ENCODE results near the gene TRIM8. TPM values are rescaled to one million over a fixed set of nuclear protein-coding genes. Genes with fewer than 3 reads are reported as not detected.
A peak's percentile ranks its signal among the peaks of the same experiment; 100 is the strongest.

The TRIM8 gene
- total and polyA plus RNA-seq, 2 of the 4 experiments (the other 2 are of a cell fraction) = 25.5 to 126 TPM

- ATAC-seq (ENCODE audit: low read depth) = no peak
- H3K4me3 ChIP-seq (ENCODE audit: insufficient read depth, low read depth, low read length) = no peak overlapping the region
- WGBS, 2 experiments (ENCODE audit: extremely low coverage in 2 of 2, insufficient read length in 1 of 2) = 67% methylated on average over 1 of the region's 4 CpGs; no CpG with 5 or more reads in 1 of the 2 experiments
- H2BK20ac ChIP-seq (ENCODE audit: low read depth, low read length) = no peak overlapping the region
- H2AK5ac ChIP-seq (ENCODE audit: low read depth, low read length) = 0 out of 2 replicates have a peak overlapping the region, but pooled peaks have one; percentile 30
- no peak overlapping the region for H2BK120ac ChIP-seq (ENCODE audit: low read depth, low read length)
- peak overlapping the region; percentile 73 for H3K4ac ChIP-seq (ENCODE audit: low read depth, low read length)
- H3K4me1 ChIP-seq (ENCODE audit: control insufficient read depth, insufficient read depth, low read length) = peaks cover 24% of the 10 kb centered on the region
- no peak overlapping the region; the same call in 1 of the 2 replicates for H4K91ac ChIP-seq (ENCODE audit: insufficient read depth, low read depth, low read length)
- no peak overlapping the region for H2BK5ac ChIP-seq (ENCODE audit: low read depth, low read length, poor library complexity, severe bottlenecking)
- no peak overlapping the region for H3K27ac ChIP-seq (ENCODE audit: insufficient read depth, low read length)
- H3K9ac ChIP-seq (ENCODE audit: low read depth, low read length) = no peak overlapping the region
- no peaks in the 10 kb centered on the region for H3K9me3 ChIP-seq (ENCODE audit: control insufficient read depth, insufficient read depth, low read length)
- intact Hi-C loops (cut with micrococcal nuclease) = no loop called here
- TF ChIP-seq RFX5 (IDR thresholded peaks at IDR 0.05; ENCODE audit: low read depth, low read length) (no peak), CHD1 (IDR thresholded peaks at IDR 0.05; ENCODE audit: low read depth, low read length) (no peak), MAFK (IDR thresholded peaks at IDR 0.05; ENCODE audit: low read depth, low read length) (no peak), CTCF (conservative IDR thresholded peaks at IDR 0.05; ENCODE audit: low read depth, low read length) (no peak), FOS (IDR thresholded peaks at IDR 0.05; ENCODE audit: low read depth, low read length) (no peak), SMC3 (IDR thresholded peaks at IDR 0.05; ENCODE audit: low read depth, low read length) (no peak), MAZ (IDR thresholded peaks at IDR 0.05; ENCODE audit: borderline replicate concordance, low read depth, low read length) (no peak), ELK1 (IDR thresholded peaks at IDR 0.05; ENCODE audit: borderline replicate concordance, low read depth, low read length) (no peak), BHLHE40 (IDR thresholded peaks at IDR 0.05; ENCODE audit: low read depth, low read length) (no peak), POLR2A (IDR thresholded peaks at IDR 0.05; ENCODE audit: low read depth, low read length) (no peak), RAD21 (IDR thresholded peaks at IDR 0.05; ENCODE audit: low read length) (no peak), NFE2L2 (IDR thresholded peaks at IDR 0.05; ENCODE audit: low read depth, low read length) (no peak), USF2 (IDR thresholded peaks at IDR 0.05; ENCODE audit: low read depth, low read length) (no peak), MXI1 (IDR thresholded peaks at IDR 0.05; ENCODE audit: borderline replicate concordance, low read depth, low read length) (no peak), CEBPB (IDR thresholded peaks at IDR 0.05; ENCODE audit: low read depth, low read length) (no peak), RCOR1 (IDR thresholded peaks at IDR 0.05; ENCODE audit: insufficient replicate concordance, low read length) (no peak)
- no peak overlapping the region for H3K18ac ChIP-seq (ENCODE audit: low read depth, low read length)
- no TSS peak for BruUV-seq (replicated peaks)
- dilution Hi-C loops (cut with HindIII; ENCODE audit: low sequenced_read_pairs, unreplicated experiment) = no loop called here
- H3K27me3 ChIP-seq (ENCODE audit: control insufficient read depth, insufficient read depth, low read length) = no peaks in the 10 kb centered on the region
- DNase-seq = no peak
- no peak overlapping the region for H2AK9ac ChIP-seq (replicated peaks; ENCODE audit: low read depth, low read length, poor library complexity)
- H2BK15ac ChIP-seq (ENCODE audit: low read depth, low read length) = no peak overlapping the region
- H4K5ac ChIP-seq (ENCODE audit: low read depth, low read length) = 0 out of 2 replicates have a peak overlapping the region, but pooled peaks have one; percentile 36
- H3K14ac ChIP-seq (replicated peaks; ENCODE audit: low read depth, low read length) = 0 out of 2 replicates have a peak overlapping the region, but pooled peaks have one; percentile 63
- CTCF ChIA-PET = no interaction called here
- no peaks in the 10 kb centered on the region for H4K20me1 ChIP-seq (ENCODE audit: insufficient read depth, low read length)
- no peak overlapping the region for H3K56ac ChIP-seq (ENCODE audit: extremely low read depth, insufficient read depth, low read length)
- peaks cover 28% of the 10 kb centered on the region for H3K9me1 ChIP-seq (ENCODE audit: insufficient read depth, low read length)
- H3K36me3 ChIP-seq (ENCODE audit: control insufficient read depth, insufficient read depth, low read length) = peaks cover 28% of the 10 kb centered on the region
- peaks cover 24 to 48% of the 10 kb centered on the region in 2 experiments; a peak in 3 of 4 replicates for H3K79me1 ChIP-seq (ENCODE audit: low read depth in 1 of 2, low read length in 2 of 2)
- POLR2A ChIA-PET (ENCODE audit: unreplicated experiment) = no interaction called here
- H3K23ac ChIP-seq (ENCODE audit: low read depth, low read length) = no peak overlapping the region
- H3K4me2 ChIP-seq (ENCODE audit: low read depth, low read length) = no peak overlapping the region
- H4K8ac ChIP-seq (ENCODE audit: low read depth in 2 of 2, low read length in 2 of 2) = peak overlapping the region; percentile 18 to 83; a peak in 3 of 4 replicates
- in situ Hi-C loops (cut with MboI; ENCODE audit: low sequenced_read_pairs) = no loop called here
- no peak overlapping the region for H2AFZ ChIP-seq (replicated peaks; ENCODE audit: low read length, poor library complexity)
These were observed 48.4 kb upstream of the TRIM8 start for GRCh38 chr10:102595897-102596296.
